ENCODE data around the gene SULT1E1.

SULT1E1 gene

DNA sequence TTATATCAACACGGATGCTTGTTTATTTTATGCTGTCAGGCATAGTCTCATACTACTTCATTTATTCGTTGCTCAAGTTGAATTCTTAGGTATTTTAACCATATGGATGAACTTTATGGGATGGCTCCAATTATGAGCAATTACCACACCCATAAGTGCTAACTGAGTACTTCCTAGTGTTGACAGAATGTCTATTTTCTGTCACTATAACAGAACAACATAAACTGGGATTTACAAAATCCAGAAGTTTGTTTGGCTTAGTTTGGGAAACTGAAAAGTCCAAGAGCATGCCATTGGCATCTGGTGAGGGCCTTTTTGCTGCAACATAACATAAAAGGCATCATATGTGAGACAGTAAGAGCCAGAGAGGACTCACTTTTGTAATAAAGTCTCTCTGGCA lies 21.0 kb downstream of the SULT1E1 start:
- Histone ChIP-seq H3K9ac (ENCODE audit: low read length) (no peak overlapping the region), H3K79me2 (ENCODE audit: insufficient read depth, low read length) (no peaks in the 10 kb centered on the region), H3K9me2 (replicated peaks; ENCODE audit: insufficient read depth, low read length) (no peaks in the 10 kb centered on the region), H3K36me3 (ENCODE audit: low read length) (no peaks in the 10 kb centered on the region), H4K20me1 (ENCODE audit: low read depth, low read length) (no peaks in the 10 kb centered on the region), H3K27ac (ENCODE audit: low read depth, low read length) (no peak overlapping the region), H3K4me3 (ENCODE audit: insufficient read depth, low read length, poor library complexity, severe bottlenecking) (no peak overlapping the region), H3F3A (ENCODE audit: insufficient read depth) (no peaks in the 10 kb centered on the region), H2AFZ (ENCODE audit: low read depth, low read length, severe bottlenecking) (no peak overlapping the region), H3K27me3 (ENCODE audit: low read length) (no peaks in the 10 kb centered on the region), H3K9me3 (ENCODE audit: insufficient read depth, low read length) (no peaks in the 10 kb centered on the region), H3K4me2 (ENCODE audit: low read depth, low read length, poor library complexity, severe bottlenecking) (no peak overlapping the region)
- TF ChIP-seq EZH2phosphoT487 (conservative IDR thresholded peaks at IDR 0.05; ENCODE audit: low read length) = no peak
- TF ChIP-seq, protein P1, sequence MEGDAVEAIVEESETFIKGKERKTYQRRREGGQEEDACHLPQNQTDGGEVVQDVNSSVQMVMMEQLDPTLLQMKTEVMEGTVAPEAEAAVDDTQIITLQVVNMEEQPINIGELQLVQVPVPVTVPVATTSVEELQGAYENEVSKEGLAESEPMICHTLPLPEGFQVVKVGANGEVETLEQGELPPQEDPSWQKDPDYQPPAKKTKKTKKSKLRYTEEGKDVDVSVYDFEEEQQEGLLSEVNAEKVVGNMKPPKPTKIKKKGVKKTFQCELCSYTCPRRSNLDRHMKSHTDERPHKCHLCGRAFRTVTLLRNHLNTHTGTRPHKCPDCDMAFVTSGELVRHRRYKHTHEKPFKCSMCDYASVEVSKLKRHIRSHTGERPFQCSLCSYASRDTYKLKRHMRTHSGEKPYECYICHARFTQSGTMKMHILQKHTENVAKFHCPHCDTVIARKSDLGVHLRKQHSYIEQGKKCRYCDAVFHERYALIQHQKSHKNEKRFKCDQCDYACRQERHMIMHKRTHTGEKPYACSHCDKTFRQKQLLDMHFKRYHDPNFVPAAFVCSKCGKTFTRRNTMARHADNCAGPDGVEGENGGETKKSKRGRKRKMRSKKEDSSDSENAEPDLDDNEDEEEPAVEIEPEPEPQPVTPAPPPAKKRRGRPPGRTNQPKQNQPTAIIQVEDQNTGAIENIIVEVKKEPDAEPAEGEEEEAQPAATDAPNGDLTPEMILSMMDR (IDR thresholded peaks at IDR 0.05; ENCODE audit: insufficient read depth, low read length, poor library complexity, severe bottlenecking) = no peak

DNA sequence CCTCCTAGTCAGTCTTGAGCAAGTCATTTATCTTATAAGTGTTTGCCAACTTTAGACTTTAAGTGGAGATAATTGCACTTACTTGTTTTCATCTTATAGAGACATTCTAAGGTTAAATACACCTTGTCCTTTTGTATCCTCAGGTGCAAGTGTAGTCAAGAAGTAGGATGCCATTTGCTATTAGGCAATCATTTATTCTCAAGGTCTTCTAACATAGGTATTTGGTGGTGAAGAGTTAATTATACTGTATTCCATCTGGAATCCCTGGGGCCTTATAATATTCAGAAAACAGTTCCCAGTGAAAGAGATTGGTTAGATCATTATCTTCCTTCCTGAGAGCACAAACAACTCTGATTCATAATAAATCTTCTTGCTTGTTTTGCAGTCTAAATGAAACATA lies 23.7 kb downstream of the SULT1E1 start:
- Histone ChIP-seq H3K9me2 (replicated peaks; ENCODE audit: insufficient read depth, low read length) (no peaks in the 10 kb centered on the region), H3K9ac (ENCODE audit: low read length) (no peak overlapping the region), H2AFZ (ENCODE audit: low read depth, low read length, severe bottlenecking) (no peak overlapping the region), H3K4me2 (ENCODE audit: low read depth, low read length, poor library complexity, severe bottlenecking) (no peak overlapping the region), H3K36me3 (ENCODE audit: low read length) (no peaks in the 10 kb centered on the region), H3K27me3 (ENCODE audit: low read length) (no peaks in the 10 kb centered on the region), H4K20me1 (ENCODE audit: low read depth, low read length) (no peaks in the 10 kb centered on the region), H3K9me3 (ENCODE audit: insufficient read depth, low read length) (no peaks in the 10 kb centered on the region), H3K79me2 (ENCODE audit: insufficient read depth, low read length) (no peaks in the 10 kb centered on the region), H3K4me3 (ENCODE audit: insufficient read depth, low read length, poor library complexity, severe bottlenecking) (no peak overlapping the region), H3F3A (ENCODE audit: insufficient read depth) (no peaks in the 10 kb centered on the region), H3K27ac (ENCODE audit: low read depth, low read length) (no peak overlapping the region)
- no peak for TF ChIP-seq EZH2phosphoT487 (conservative IDR thresholded peaks at IDR 0.05; ENCODE audit: low read length)
- TF ChIP-seq, protein P1 (IDR thresholded peaks at IDR 0.05; ENCODE audit: insufficient read depth, low read length, poor library complexity, severe bottlenecking) = no peak

DNA sequence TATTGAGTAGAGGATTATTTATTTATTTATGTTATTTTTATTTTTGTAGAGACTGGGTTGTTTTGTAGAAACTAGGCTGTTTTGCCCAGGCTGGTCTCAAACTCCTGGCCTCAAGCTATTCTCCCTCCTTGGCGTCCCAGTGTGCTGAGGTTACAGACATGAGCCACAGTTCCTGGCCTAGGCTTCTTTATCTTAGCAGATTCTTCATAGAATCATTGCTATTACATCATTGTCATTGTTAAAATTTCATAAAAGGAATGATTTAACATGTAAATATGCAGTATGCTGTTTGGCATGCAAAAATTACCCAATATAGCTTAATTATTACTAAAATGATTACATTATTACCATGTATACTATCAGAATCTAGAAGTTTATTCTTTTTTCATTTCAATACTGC lies 24.2 kb downstream of the SULT1E1 start:
- Histone ChIP-seq H3K27ac (ENCODE audit: low read depth, low read length) (no peak overlapping the region), H4K20me1 (ENCODE audit: low read depth, low read length) (no peaks in the 10 kb centered on the region), H3K4me2 (ENCODE audit: low read depth, low read length, poor library complexity, severe bottlenecking) (no peak overlapping the region), H2AFZ (ENCODE audit: low read depth, low read length, severe bottlenecking) (no peak overlapping the region), H3K9me3 (ENCODE audit: insufficient read depth, low read length) (no peaks in the 10 kb centered on the region), H3K9me2 (replicated peaks; ENCODE audit: insufficient read depth, low read length) (no peaks in the 10 kb centered on the region), H3K4me3 (ENCODE audit: insufficient read depth, low read length, poor library complexity, severe bottlenecking) (no peak overlapping the region), H3K9ac (ENCODE audit: low read length) (no peak overlapping the region), H3K36me3 (ENCODE audit: low read length) (no peaks in the 10 kb centered on the region), H3F3A (ENCODE audit: insufficient read depth) (no peaks in the 10 kb centered on the region), H3K79me2 (ENCODE audit: insufficient read depth, low read length) (no peaks in the 10 kb centered on the region), H3K27me3 (ENCODE audit: low read length) (no peaks in the 10 kb centered on the region)
- TF ChIP-seq, protein P1 (IDR thresholded peaks at IDR 0.05; ENCODE audit: insufficient read depth, low read length, poor library complexity, severe bottlenecking) = no peak
- no peak for TF ChIP-seq EZH2phosphoT487 (conservative IDR thresholded peaks at IDR 0.05; ENCODE audit: low read length)
